HUES6 (cell line): ENCODE data around the gene ALKBH8.
"Not testable (repeated sequence)": the region's sequence is repeated elsewhere in the genome, so short reads cannot be mapped to it uniquely, and the experiment has no call there.

Experiments
- H3K27ac ChIP-seq: 2 replicates; pipeline ENCODE4 v1.7.0; 2013; ENCODE audit warnings: low read depth, mild to moderate bottlenecking, low read length, inconsistent platforms
- H3K27me3 ChIP-seq: 2 replicates; pipeline ENCODE4 v1.6.1; 2013; ENCODE audit warnings: low read length; ENCODE audit not compliant: control insufficient read depth, insufficient read depth
- H3K36me3 ChIP-seq: 2 replicates; pipeline ENCODE4 v1.6.1; 2013; ENCODE audit warnings: low read length; ENCODE audit not compliant: control insufficient read depth, insufficient read depth
- H3K4me1 ChIP-seq: 2 replicates; pipeline ENCODE4 v1.6.1; 2013; ENCODE audit warnings: low read length; ENCODE audit not compliant: control insufficient read depth, insufficient read depth
- H3K4me3 ChIP-seq: 2 replicates; pipeline ENCODE4 v1.5.1; 2013; ENCODE audit warnings: low read depth, low read length
- H3K9ac ChIP-seq: one replicate; pipeline ENCODE4 v1.6.1; 2013; ENCODE audit warnings: mild to moderate bottlenecking, low read length
- H3K9me3 ChIP-seq: 2 replicates; pipeline ENCODE4 v1.6.1; 2013; ENCODE audit warnings: low read depth, low read length; ENCODE audit not compliant: control insufficient read depth, insufficient read depth

Gene ALKBH8

DNA sequence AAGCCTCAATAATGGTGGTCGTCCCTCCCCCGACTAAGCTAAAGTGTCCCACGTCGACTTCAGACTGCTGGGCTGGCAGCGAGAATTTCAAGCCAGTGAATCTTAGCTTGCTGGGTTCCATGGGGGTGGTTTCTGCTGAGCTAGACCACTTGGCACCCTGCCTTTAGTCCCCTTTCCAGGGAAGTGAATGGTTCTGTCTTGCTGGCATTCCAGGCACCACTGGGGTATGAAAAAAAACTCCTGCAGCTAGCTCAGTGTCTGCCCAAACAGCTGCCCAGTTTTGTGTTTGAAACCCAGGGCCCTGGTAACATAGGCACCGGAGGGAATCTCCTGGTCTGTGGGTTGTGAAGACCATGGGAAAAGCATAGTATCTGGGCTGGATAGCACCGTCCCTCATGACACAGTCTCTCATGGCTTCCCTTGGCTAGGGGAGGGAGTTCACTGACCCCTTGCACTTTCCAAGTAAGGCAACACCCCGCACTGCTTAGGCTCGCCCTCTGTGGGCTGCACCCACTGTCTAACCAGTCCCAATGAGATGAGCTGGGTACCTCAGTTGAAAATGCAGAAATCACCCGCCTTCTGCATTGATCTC lies 99.2 kb downstream of the ALKBH8 start:
- H3K9me3 ChIP-seq, H3K36me3 ChIP-seq, H3K27me3 ChIP-seq, H3K4me1 ChIP-seq, H3K27ac ChIP-seq, H3K9ac ChIP-seq, H3K4me3 ChIP-seq: not testable (repeated sequence)

DNA sequence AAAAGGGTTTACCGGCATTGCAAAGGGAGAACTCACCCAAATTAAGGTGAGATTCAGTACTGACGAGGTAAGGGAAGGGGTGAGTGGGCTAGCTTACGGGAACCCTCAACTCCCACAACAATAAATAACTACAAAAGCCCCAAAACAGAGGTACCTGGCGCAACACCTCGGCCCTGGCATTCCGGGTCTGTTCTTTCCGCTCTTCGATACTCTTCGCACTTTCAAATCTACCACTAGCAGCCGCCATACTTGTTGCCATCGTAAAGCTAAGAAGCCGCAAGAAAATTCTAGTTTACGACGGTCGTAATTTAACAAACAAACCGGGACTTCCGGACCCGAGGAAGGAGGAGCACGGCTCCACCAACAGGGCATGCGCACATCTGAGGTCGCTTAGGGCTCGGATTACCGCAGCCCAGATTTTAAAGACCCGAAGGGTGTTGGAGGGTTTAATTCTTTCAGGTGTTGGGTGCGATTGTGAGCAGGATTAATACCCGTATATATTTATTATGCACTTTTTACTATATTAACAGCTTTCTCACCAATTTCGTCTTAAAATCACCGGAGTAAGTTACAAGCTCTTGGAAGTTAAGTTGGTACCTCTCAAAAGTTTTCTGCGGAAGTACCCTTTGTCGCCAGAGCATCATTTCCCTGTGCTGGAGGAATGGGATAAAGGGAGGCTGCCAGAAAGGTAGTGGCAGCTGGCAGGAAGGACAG lies 107.8 kb downstream of the ALKBH8 start, which contains the start of gene CWF19L2:
TSS of gene CWF19L2 (minus strand) at position 268 of the 714 bp plus-strand sequence. CDS start at position 259, 9 bp downstream.
- Histone ChIP-seq H3K4me1 (no peaks in the 10 kb centered on the region), H3K9me3 (no peaks in the 10 kb centered on the region), H3K27ac (peak within 1 kb of the TSS; percentile 47; the same call in 1 of the 2 replicates), H3K27me3 (no peaks in the 10 kb centered on the region), H3K4me3 (peak within 1 kb of the TSS; percentile 92), H3K9ac (peak within 1 kb of the TSS; percentile 76), H3K36me3 (peaks cover 15% of the 10 kb centered on the region)

DNA sequence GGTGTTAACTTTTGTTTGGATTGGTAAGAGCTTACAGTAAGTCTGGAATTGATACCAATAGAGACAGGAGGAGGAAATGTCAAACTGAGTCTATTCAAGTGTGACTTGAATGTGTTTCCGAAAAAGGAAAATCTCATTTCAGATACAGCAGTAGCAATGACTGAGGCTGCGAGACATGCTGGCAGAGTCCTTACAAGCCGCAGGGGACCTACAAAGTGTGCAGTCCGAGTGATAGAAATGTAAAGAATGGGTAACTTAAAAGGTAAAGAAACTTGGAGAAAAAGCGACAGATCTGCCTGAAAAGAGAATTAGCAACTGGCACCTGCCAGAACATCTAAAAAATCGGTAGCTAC lies 108.4 kb downstream of the ALKBH8 start:
- no peaks in the 10 kb centered on the region for H3K27me3 ChIP-seq
- H3K4me3 ChIP-seq: peak overlapping the region; percentile 92
- H3K9me3 ChIP-seq: no peaks in the 10 kb centered on the region
- no peaks in the 10 kb centered on the region for H3K4me1 ChIP-seq
- peak overlapping the region; percentile 47; the same call in 1 of the 2 replicates for H3K27ac ChIP-seq
- peak overlapping the region; percentile 76 for H3K9ac ChIP-seq
- H3K36me3 ChIP-seq: peaks cover 15% of the 10 kb centered on the region

DNA sequence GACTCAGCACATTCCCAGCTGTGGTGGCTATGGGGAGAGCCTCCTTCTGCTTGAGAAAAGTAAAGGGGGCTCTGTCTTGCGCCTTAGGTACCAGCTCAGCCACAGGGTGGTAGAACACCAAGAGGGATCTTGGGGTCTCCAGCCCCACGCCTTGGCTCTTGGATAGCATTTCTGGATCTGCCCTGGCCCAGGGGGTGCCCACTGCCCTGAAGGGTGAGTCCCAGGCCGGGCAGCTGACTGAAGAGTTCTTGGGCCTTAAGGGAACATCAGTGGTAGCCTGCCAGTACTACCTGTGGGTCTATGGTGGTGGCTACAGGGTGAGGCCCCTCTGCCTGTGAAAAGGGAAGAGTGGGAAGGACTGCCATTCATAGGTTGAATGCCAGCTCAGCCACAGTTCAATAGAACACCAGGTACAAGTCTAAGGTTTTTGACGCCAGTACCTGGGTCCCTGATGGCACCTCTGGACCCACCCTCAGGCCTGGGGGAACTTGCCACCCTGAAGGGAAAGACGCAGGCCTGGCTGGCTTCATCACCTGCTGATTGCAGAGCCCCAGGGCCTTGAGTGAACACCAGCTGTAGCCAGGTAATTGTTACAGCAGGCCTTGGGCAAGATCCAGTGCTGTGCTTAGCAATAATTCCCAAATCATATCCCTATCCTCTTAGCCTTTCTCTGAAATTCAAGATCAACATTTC lies 111.8 kb downstream of the ALKBH8 start:
- Histone ChIP-seq H3K36me3 (peaks cover 15% of the 10 kb centered on the region), H3K4me3 (no peak overlapping the region), H3K27me3 (no peaks in the 10 kb centered on the region), H3K9ac (no peak overlapping the region), H3K9me3 (no peaks in the 10 kb centered on the region), H3K27ac (no peak overlapping the region), H3K4me1 (no peaks in the 10 kb centered on the region)
